CD4-positive, alpha-beta T cell treated with Interleukin-4 for 4 hours (primary cell): ENCODE data around the gene PDE3A.
"Not testable (repeated sequence)": the region's sequence is repeated elsewhere in the genome, so short reads cannot be mapped to it uniquely, and the experiment has no call there.

Experiments used
- DNase-seq: peaks from one replicate; pipeline ENCODE4 v3.0.0-alpha.2; 2020

The PDE3A gene

DNA sequence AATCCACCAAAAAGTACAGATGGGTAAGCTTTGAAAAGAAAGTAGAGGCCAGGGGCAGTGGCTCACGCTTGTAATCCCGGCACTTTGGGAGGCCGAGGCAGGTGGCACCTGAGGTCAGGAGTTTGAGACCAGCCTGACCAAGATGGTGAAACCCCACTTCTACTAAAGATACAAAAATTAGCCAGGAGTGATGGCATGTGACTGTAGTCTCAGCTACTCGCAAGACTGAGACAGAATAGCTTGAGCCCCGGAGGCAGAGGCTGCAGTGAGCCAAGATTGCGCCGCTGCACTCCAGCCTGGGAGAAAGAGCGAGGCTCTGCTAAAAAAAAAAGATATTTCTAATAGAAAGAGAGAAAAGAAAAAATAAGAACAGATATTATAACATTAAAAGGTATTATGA is 192.6 kb downstream of the PDE3A start:
- DNase-seq, result no peak

DNA sequence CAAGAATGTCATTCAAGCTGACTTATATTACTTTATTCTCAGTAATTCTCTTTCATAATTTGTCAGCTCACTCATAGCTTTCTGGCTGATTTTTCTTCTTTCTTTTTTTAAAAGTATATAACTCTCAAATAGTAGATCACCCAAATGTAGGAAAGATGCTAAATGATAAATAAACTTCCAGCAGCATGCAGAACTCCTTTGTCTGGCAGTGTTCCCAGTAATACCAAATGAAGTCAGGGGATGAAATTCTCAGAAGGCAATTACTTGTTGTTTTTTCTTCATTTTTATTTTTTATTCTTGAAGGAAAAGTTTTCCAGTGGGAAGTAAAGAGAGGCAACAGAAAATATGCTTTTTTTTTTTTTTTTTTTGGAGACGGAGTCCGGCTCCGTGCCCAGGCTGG is 193.5 kb downstream of the PDE3A start:
- DNase-seq, result no peak

DNA sequence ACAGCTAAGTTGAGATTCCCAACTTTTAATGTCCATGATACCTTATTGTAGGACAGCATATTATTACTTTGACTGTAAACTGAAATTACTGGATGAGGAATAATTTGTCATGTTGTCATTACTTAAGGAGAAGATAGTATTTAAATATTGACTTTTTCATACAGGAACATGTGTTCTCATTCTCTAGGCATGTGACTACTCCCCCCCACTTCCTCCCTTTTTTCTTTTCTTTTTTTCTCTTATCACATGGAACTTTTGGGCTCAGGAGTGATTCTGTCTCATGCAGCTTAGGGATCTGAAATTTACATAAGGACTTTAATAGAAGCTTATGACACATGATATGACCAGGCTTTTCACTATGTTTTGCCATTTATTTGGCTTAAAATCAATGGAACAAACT is 199.1 kb downstream of the PDE3A start:
- DNase-seq, result no peak

DNA sequence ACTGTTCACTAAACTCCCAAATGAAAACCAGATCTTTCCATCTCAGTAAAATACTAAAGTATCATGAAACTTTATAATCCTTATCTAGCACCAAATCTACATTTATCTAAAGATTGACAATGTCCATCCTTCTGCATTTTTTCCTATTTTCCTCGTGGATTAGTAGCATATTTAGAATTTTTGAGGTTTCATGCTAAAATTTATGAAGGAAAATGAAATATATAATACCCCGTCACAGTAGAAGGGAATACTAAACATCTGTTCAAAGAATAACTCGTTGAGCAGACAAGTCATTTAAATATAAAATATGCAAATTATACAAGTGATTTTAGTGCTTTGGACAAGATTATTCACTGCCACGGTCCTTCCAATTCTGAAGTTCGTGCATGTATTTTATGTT is 204.1 kb downstream of the PDE3A start:
- no peak for DNase-seq

DNA sequence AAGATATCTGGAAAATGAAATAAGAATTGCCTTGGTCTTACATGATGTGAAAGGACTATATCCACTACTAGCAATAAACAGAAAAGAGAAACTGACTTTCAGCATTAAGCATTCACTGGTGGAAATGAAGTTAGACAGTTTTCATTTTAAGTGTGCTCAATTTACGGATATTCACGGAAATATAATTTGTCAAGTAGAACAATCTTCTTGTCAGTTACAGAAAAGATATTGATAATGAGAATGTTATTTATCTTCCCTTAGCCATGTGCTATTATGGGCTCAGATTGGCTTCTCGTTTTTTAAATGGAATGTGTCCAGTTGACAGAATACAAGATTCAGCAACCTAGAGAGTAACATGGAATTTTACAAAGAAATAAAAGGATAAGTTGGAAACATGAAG is 208.2 kb downstream of the PDE3A start:
- no peak for DNase-seq

DNA sequence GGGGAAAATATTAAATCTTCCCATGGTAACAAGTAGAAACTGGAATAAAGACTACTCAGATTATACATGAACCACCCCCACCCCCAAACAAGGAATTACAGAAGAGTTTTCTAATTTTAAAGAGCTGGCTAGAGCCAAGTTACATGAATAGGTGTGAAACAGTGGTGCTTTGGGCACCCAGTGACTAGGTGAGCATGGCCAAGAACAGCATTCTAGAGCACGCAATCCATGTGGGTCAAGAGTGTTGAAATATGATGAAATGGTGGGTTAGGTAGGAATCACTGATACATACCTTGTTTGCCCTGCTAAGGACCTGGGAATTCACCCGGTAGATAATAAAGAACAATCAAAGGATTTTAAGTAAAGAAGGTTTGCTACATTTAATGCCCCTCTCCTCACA is 208.7 kb downstream of the PDE3A start:
- no peak for DNase-seq

DNA sequence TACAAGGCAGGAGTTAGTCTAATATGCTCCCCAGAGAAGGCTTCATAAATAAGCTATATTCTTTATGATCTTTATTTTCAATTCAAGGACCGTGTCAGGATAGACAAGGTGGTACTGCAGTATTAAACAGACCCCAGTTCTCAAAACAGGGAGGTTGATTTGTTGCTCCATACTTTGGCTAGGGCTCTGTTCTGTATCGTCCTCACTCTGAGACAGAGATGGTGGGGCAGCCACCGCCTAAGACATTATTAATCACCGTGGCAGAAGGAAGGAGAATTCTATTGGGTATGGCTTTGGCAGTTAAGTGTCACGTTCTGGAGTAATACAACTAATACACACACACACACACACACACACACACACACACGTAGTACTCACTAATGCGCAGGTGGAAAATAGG is 209.8 kb downstream of the PDE3A start:
- DNase-seq, result no peak

DNA sequence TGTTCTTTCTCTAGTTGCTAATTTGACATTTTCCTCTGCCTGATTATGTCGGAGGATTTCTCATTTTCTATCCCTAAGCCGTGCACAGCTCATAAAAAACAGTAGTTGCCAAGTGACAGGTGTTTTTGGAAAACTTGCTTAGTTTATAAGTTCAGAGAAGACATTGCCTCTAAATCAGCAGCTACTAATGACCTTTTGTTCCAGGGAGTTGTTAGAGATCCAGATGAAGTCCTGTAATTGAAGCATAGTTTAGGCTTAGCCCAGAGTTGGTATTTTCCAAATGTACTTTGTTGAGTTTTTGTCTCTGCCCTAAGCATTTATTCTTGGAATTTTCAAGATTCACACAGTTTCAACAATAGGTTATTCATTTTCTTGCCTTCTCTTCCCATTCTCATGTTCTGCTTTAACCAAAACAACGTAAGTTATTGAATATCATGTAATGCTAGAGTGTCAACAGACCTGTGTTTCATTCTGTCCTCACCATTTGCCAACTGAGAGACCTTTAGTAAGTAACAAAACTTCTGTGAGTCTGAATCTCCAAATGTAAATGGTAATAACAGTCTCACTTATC is 216.8 kb downstream of the PDE3A start:
- no peak for DNase-seq

DNA sequence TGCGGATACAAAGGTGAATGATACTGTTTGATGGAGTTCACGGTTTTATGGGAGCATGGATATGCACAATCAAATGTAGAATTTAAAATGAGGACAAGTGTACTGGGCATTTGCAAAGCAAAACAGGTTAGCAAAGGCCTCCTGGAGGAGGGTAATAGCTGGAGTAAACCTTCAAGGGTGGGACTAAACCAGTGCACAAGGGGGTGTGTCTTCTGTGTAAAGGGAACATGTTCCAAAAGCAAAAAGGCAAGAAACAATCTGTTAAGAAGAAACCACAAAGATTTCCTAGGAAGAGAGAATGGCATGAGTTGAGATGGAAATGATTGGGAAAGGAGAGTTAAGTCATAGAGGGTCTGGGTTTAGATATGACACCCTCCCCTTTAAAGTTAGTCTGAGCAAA is 217.6 kb downstream of the PDE3A start:
- no peak for DNase-seq

DNA sequence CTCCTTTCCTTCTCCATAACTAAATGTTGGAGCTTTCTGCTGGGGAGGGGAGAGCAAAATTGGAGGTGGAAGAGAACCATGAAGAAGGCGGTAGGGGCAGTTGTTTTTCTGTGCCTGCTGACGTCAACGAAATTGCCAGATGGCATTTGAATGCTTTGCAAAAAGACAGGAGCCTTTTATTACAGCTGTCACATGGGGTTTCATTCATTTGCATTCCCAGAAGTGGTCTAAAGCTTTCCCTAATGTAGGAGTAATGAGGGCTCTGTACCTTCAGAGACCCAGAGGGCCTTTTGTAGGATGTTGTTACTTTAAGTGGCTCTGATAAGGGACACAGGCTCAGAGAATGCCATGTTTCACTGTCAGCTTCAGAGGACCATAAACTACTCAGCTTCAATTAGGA is 219.7 kb downstream of the PDE3A start:
- no peak for DNase-seq

DNA sequence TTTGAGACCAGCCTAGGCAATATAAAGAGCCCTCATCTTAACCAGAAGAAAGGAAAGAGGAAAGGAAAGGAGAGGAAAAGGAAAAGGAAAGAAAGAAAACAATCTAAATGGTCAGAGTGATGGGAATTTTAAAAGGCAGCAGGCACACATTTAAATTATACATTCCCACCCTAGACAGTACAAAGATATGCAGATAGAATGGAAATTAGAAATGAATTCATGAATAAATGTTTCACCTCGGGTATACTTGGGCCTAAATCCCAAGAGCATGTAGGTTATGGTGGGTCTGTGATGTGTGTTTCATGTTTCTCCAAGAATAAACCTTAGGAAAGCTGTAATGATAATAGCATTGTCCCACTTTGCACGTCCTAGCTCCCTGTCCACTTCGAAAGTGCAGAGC is 222.2 kb downstream of the PDE3A start:
- no peak for DNase-seq

DNA sequence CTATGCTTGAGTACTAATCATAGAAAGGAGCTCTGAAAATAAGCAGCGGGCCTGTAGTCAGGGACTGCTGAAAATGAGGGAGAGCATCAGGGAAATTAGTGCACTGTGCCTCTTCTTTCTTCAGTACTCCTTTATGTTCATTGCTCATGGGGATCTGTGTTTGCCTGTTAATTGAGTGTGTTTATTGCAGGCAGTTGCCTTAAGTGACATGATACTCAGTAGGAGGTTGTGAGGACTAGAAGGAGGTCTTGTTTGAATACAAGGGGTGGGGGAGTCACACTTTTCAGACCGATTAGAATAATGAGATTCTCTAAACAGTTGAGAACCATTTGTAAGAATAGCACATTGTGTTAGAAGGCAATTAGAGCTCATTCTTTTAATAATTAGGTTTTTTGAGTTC is 224.2 kb downstream of the PDE3A start:
- no peak for DNase-seq

DNA sequence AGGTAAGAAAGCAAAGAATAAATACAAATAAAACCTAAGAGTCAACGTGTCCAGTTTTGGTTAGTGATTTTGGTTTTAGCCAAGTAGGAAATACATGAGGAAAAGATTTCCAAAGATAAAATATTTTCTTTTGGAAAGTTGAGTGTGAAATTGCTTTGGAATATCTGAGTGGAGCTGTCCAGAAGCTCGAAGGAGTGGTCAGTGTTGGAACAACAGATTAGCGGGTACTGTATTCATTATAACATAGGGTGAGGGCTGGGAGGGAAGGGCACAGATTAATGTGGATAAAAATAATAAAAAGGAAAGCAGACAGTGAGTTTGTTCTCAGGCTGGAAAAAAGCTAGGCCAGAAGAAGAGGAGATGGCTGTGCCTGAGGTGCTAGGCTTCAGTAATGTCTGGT is 225.3 kb downstream of the PDE3A start:
- DNase-seq, result no peak

DNA sequence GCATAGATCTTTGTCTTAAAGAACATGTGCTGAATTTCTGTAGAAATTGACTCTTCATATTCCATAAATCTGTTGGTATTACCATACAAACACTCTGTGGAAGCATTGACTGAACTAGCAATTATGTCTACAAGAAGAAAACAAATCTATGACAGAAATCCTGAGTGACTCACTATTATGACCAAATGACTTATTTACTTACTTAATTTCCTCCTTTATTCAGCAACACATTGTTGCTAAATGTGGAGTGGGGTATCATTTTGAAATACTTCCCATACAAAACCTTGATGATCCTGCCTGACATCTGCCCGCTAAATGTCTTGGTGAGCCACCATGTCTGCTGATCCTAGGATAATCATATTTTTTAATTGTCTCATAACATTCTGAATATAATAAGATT is 227.7 kb downstream of the PDE3A start:
- DNase-seq, result no peak

DNA sequence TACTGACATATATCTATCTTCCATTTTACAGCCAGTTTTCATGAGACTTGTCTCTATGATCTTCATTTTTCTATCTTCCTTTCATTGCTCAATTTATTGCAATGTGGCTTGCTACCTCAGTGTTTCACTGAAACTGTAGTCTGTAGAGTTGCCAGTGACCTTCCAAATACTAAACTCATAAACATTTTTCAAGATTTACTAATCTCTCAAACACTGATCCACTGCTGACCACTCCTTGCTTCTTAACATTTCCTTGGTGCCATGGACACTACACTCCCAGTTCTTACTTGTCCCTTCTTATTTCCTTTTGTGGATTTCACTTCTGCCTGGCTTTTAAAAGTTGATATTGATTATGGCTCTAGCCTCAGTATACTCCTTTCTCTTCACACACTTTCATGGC is 231.4 kb downstream of the PDE3A start:
- DNase-seq, result no peak

DNA sequence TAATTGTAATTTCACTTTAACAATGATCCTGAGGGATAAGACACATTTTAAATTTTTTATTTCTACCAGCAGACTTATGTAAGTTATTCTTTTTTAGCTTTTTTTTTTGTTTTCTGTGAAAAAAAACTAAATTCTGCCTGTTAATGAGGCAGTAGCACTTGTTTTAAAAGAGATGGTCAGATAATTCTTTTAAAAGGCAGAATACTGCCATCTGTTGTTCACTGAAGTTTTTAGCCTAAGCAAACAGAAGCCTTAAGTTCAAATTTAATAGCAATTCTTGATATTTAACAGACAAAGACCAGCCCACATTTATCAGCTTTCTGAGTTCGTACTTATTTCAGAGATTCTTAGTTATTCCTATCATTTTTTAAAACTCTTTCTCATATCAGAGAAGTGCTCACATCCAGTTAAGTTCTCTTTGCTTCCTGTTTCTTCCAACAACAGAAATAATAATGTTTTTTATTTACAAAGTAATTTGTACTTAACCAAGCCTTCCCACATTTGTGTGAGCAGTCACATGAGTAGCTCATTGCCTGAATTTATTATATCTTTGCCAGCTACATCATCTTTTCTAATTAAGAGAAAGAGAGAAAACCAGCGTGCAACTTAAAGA is 233.4 kb downstream of the PDE3A start:
- DNase-seq, result no peak

DNA sequence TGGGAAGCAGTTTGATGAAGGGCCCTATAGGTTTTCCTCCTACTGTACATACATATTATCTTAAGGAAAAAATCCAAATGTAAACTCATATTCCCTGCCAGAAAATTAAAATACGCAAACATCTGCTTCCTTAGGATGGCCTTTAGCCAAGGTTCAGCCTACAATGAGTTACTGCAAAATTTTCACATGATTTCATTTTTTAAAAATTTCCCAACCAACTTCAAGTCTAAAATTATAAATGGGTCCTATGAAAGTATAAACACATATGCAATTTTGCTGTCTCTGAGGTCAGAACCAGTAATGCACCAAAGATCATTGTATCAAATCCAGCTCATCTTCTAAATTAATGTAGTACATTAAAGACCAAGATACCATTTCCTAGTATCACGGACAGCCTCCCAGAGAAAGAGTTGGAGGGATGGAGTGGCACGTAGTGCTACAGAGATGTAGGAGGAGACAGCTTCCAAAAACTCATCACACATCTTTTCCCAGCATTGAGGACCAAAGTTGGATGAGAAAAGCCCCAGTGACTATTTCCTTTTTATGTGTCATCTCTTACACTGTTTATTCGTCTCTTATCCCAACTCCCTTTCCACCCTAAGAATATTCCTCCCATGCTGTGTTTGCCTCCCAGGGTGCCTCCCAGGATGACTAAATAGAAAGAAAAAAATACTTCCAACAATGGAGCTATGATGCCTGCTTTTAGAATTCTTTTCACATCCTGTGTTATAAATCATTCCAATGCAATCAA is 234.5 kb downstream of the PDE3A start:
- no peak for DNase-seq

DNA sequence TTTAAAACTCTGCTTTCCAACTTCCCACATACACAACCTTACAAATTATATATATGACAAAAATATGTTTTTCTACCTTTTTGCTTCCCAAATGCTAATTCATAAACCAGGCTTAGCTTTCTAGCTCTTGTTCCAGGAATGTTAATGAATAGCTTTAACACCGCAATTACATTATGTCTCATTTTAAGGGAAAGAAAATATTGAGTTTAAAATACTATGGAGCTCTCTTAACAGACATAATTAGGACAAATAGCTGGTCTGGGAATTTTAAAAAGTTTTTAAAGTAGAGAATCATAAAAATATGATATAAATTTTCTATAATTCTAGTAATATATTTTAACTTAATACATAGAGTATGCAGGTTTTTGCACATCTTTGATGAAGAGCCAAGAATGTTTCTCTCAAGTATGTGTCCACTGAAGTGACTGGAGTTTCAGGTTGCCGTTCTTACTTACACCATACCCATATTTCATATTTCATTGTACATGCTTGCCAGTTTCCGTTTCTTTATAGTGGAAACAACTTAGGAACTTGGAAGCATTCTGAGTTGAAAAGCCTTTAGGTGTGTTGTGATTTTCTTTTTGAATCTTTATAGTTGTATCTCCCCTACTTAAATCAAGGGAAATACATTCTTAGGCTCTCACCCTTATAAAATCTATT is 236.2 kb downstream of the PDE3A start:
- no peak for DNase-seq

DNA sequence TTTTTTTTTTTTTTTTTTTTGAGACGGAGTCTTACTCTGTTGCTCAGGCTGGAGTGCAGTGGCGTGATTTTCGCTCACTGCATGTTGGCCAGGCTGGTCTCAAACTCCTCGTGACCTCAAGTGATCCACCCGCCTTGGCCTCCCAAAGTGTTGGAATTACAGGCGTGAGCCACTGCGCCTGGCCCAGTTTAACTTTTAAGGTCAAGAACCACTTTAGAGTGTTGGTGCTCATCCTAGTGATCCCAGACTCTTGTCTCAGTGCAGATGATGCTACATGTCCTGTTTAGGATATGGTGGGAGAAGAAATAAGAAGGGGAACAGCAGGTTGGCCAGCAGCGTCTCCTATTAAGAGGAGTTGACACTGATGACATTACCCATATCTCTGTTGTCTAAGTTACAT is 246.7 kb downstream of the PDE3A start:
- not testable (repeated sequence) for DNase-seq

DNA sequence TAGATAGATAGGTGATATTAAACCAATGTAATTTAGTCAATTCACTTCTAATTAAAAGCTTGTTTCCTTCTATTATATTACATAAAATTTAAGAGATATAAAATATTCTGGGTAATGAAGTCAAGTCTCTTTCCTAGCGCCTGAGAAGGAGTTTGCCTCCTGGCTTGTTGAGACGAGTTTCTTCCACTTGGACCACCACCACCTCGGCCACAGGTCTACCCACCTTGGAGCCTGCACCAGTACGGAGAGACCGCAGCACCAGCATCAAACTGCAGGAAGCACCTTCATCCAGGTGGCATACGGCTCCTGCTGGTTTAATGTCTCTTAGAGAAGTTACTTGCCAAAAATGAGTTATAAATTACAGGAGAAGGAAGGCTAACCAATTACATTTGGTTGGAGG is 247.8 kb downstream of the PDE3A start:
- DNase-seq, result no peak

DNA sequence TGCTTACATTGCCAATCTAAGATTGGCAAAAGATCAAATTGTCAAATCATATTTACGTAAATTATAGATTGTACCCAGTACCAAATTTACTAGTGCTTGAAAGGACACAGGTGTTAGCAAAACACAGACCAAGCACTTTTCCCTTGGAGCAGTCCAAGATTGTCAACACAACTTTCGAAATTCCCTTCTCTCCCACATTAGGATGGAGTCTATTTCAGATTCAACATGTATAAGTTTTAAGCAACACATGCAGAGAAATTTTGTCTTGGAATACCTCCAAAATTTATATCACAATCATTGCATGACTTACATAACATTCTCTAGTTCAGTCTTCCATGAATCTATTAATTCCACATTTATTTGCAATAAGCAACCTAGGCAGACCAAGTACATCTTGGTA is 251.9 kb downstream of the PDE3A start:
- no peak for DNase-seq

DNA sequence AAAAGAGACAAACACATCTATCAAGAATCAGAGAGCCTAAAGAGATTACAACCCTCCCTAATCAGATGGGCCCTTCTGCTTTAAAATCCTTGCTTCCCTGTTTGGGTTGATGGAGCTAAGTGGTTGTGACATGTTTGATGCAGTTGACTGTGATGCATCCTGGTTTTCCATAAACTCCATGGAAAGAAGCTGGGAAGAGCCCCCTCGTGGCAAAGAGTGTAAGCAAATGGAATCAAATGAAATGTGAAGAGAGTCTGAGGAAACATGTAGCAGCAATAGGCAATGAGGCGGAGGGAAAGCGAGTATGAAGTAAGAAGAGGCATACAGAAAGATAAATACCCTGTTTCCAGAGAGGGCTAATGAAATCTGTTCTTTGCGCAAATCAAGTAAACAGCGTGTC is 256.4 kb downstream of the PDE3A start:
- no peak for DNase-seq

DNA sequence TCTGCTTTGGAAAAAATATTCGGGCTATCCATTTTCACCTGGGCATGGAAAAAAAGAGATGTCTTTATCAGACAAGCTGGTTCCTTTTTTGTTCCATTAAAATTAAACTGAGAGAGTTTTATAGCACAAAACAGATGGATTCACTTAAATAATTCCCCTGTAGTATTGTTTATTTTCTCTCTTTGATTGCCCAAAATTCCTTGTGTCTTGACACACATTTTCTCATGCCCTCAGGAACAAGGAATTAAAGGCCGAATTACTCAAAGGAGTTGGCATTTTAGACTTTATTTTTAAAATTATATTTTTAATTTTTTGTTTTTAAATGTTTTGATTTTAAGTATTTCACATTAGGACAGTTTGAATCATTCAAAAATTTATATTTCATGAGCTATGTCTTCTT is 257.2 kb downstream of the PDE3A start:
- DNase-seq, result no peak

DNA sequence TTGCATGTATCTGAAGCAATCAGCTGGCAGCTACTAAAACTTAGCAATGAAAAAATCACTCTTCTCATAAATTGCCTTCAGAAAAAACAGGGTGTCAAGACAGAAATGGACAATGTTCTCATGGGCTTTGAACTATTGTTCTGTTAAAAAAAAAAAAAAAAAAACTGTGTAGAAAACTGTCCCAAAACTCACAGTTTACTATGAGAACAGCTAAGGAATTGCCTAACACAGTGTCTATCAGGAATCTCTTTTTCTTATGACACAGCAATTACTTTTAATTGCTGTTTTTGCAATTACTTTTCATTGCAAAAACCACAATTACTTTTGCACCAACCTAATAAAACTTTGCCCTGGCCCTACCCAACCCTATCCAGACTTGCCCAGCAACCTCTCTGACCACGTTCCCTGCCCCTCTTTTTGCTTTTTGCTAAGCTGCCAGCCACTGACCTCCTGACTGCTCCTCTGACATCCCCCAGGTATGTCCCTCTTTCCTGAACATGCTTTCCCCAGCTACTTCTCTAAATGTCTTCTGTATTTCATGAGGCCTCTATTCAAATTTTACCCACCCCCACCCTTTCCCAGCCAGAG is 258.8 kb downstream of the PDE3A start:
- no peak for DNase-seq
